ENCODE measurements around the gene STARD3.

The STARD3 gene

GRCh38 chr17:39661744-39662541 lies 25.0 kb downstream of the STARD3 start:
- no peak for DNase-seq

- DNase-seq: peak; percentile 9
Observed at GRCh38 chr17:39662551-39663339, 25.8 kb downstream of the STARD3 start.

DNA sequence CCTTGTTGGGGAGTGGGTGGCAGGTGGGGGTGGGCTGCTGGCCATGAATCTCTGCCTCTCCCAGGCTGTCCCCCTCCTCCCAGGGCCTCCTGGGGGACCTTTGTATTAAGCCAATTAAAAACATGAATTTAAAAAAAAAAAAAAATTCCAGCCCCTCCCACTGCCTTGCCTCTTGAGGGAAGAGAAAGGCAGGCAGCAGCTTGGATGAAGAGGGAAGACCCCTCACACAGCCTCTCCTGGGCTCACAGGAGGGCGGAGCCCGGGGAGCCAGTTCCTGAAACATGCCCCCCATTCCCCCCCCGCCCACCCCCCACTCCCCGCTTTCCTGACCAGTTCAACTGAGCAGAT lies 26.4 kb downstream of the STARD3 start:
- no peak for DNase-seq

- DNase-seq: no peak
Observed at GRCh38 chr17:39663688-39664580, 27.0 kb downstream of the STARD3 start.

DNA sequence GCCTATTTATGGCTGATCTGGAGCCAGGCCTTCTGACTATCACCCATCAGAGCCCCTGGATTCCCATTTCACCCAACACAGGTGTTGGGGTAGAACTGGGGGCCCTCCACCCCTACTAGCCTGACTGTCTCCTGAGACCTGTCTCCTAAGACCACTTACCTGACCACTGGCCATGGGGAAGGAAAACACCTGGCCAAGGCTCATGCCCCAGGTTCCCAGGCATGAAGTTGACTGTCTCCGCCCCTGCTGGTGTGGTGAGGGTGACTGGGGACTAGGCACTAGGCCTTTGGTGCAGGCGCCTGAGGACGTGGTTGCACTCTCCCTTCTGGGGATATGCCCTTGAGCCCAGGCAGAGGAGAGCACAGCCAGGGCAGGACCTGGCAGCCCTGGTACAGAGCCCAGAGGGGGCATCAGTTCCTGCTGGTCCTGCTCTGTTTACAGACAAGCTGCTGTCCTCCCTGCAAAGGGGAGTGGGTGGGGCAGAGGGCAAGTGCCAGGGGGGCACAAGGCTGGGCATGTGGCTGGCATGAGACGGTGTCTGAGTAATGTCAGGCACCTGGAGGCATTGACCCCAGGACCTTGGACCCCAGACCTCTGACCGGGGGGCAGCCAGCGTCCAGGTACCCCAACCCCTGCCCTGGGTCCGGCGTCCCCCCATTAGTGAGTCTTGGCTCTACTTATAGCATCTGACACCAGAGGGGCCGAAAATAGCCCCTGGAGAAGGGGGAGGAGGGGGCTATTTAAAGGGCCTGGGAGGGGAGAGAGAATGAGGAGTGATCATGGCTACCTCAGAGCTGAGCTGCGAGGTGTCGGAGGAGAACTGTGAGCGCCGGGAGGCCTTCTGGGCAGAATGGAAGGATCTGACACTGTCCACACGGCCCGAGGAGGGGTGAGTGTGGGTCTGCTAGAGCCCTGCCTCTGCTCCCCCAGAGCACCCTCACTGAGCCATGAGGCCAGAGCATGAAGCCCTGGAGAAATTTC lies 27.9 kb downstream of the STARD3 start, which contains the start of gene TCAP:
TCAP (plus strand) TSS at position 769 of the 981 bp plus-strand sequence; CDS start at position 780, 11 bp downstream.
- DNase-seq: no peak

- peak; percentile 60 for DNase-seq
Observed at GRCh38 chr17:39665642-39666224, 28.8 kb downstream of the STARD3 start.

DNA sequence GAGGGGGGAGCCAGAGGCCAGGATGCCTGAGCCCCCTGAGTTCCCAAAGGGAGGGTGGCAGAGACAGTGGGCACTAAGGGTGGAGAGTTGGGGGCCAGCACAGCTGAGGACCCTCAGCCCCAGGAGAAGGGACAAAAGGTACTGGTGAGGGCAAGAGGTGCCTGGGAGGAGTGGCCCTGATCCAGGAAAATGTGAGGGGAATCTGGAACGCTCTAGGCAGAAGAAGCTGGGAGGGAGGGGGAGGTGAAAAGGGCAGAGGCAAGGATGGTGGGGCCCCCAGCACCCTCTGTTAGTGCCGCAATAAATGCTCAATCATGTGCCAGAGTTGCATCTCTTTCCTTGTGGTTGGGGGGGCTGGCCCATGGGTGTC lies 29.3 kb downstream of the STARD3 start:
- no peak for DNase-seq

DNA sequence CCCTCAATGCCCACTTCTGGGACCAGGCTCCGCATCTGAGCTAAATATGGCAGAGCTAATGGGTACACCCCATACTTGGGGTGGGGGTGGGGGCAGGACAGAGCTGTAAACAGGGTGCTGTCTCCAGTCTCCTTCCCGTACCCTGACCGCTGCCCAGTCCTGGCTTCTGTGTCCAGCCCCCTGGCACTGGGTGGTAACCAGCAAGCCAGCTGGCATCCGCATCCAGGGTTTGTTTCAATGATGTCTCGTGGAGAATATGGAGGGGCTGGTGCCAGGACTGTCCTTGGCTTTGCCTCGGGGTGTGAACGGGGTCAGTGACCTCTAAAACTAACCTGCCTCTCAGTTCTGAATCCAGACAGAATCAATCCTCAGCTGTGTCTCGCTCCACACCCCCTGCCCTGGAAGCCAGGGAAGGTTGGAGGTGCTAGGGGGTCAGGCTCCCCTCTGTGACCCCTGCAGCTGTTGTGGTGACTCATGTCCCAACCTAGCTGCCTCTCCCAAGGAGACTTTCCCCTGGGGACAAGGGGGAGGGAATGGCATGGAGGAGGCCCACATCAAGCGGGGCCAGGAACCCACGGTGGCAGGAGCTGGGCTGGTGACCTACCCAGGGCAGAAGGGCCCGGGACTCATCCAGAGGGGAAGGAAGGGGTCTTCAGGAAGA lies 29.8 kb downstream of the STARD3 start:
- no peak for DNase-seq

- peak; percentile 40 for DNase-seq
Observed at GRCh38 chr17:39667262-39667944, 30.5 kb downstream of the STARD3 start.

GRCh38 chr17:39667945-39668924 lies 31.3 kb downstream of the STARD3 start, which contains the start of gene PNMT:
Gene PNMT (plus strand): TSS chr17:39668453. CDS start chr17:39668476, 23 bp downstream.
- DNase-seq: peak; percentile 65

GRCh38 chr17:39669897-39670735 lies 33.2 kb downstream of the STARD3 start:
- no peak for DNase-seq

GRCh38 chr17:39670746-39671145 lies 33.8 kb downstream of the STARD3 start:
- DNase-seq: no peak

GRCh38 chr17:39671651-39672521 lies 34.9 kb downstream of the STARD3 start:
- DNase-seq: peak; percentile 12

GRCh38 chr17:39672522-39673334 lies 35.8 kb downstream of the STARD3 start:
- no peak for DNase-seq

- no peak for DNase-seq
Observed at GRCh38 chr17:39673335-39674081, 36.6 kb downstream of the STARD3 start.

All from NCI-H146 (cell line).